ENCODE data around the gene CACNA1S.

DNA sequence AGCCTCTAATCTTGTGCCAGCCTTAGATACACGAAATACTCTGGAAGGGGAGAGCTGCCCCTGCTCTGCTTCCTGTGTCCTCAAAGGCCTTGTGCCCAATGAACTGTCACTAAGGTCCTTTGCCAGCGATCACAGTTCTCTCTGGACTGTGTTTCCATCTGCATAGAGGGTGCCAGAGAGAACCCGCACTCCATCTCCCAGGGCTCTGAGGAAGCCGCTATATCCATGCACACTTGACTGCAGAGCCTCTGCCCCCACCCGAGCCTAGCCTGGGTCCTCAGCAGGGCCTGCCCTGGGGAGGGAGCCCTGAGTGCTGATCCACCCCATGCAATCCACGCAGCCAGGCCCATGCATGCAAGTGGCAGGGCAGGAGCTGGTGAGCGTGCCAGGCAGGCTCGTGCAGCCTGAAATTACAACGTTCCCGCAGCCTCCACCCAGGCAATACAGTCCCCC is 58.1 kb downstream of the CACNA1S start:
- TF ChIP-seq POLR2A (IDR thresholded peaks at IDR 0.05; ENCODE audit: control extremely low read depth in 1 of 2, low read depth in 2 of 2, low read length in 2 of 2), result no peak
- TF ChIP-seq FOSL1 (IDR thresholded peaks at IDR 0.05; ENCODE audit: insufficient read depth, low read depth, low read length), result no peak
- TF ChIP-seq, protein P1, sequence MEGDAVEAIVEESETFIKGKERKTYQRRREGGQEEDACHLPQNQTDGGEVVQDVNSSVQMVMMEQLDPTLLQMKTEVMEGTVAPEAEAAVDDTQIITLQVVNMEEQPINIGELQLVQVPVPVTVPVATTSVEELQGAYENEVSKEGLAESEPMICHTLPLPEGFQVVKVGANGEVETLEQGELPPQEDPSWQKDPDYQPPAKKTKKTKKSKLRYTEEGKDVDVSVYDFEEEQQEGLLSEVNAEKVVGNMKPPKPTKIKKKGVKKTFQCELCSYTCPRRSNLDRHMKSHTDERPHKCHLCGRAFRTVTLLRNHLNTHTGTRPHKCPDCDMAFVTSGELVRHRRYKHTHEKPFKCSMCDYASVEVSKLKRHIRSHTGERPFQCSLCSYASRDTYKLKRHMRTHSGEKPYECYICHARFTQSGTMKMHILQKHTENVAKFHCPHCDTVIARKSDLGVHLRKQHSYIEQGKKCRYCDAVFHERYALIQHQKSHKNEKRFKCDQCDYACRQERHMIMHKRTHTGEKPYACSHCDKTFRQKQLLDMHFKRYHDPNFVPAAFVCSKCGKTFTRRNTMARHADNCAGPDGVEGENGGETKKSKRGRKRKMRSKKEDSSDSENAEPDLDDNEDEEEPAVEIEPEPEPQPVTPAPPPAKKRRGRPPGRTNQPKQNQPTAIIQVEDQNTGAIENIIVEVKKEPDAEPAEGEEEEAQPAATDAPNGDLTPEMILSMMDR (IDR thresholded peaks at IDR 0.05; ENCODE audit: control extremely low read depth in 1 of 3, insufficient read depth in 1 of 3, low read depth in 1 of 3, low read length in 3 of 3), result no peak
- TF ChIP-seq, protein P2, sequence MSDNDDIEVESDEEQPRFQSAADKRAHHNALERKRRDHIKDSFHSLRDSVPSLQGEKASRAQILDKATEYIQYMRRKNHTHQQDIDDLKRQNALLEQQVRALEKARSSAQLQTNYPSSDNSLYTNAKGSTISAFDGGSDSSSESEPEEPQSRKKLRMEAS (IDR thresholded peaks at IDR 0.05), result no peak
- no peak for TF ChIP-seq GTF2F1 (IDR thresholded peaks at IDR 0.05; ENCODE audit: borderline replicate concordance, low read depth, low read length)
- no peak for TF ChIP-seq SIN3A (conservative IDR thresholded peaks at IDR 0.05 in 1 of 2, IDR thresholded peaks at IDR 0.05 in 1 of 2; ENCODE audit: low read depth in 1 of 2, low read length in 2 of 2)
- TF ChIP-seq RAD21 (IDR thresholded peaks at IDR 0.05 in 1 of 2, conservative IDR thresholded peaks at IDR 0.05 in 1 of 2; ENCODE audit: low read depth in 2 of 2, low read length in 2 of 2), result no peak
- TF ChIP-seq EZH2 (IDR thresholded peaks at IDR 0.05; ENCODE audit: low read depth, low read length, severe bottlenecking), result no peak
- TF ChIP-seq HDAC6 (IDR thresholded peaks at IDR 0.05; ENCODE audit: low read depth, low read length), result no peak
- no peak for TF ChIP-seq EP300 (IDR thresholded peaks at IDR 0.05; ENCODE audit: borderline replicate concordance in 1 of 2, low read depth in 2 of 2, low read length in 2 of 2)
- no peak for TF ChIP-seq CEBPB (IDR thresholded peaks at IDR 0.05; ENCODE audit: low read depth, low read length)
- TF ChIP-seq JUN (IDR thresholded peaks at IDR 0.05; ENCODE audit: low read depth, low read length), result no peak
- no peak for TF ChIP-seq PHF8 (conservative IDR thresholded peaks at IDR 0.05; ENCODE audit: low read depth, low read length)
- no peak for TF ChIP-seq POLR2AphosphoS5 (IDR thresholded peaks at IDR 0.05; ENCODE audit: low read depth, low read length)

Measured in H1 (cell line).